ENCODE measurements around the gene CNIH2.
A peak's percentile ranks its signal among the peaks of the same experiment; 100 is the strongest.

The CNIH2 gene

GRCh38 chr11:66280428-66280827 is 2.5 kb downstream of the CNIH2 start:
- TF ChIP-seq CTCF (IDR thresholded peaks at IDR 0.05), result no peak

GRCh38 chr11:66281001-66281400 is 3.0 kb downstream of the CNIH2 start:
- TF ChIP-seq CTCF (IDR thresholded peaks at IDR 0.05), result no peak

GRCh38 chr11:66281776-66282467 is 3.9 kb downstream of the CNIH2 start:
- no peak for TF ChIP-seq CTCF (IDR thresholded peaks at IDR 0.05)

- TF ChIP-seq CTCF (IDR thresholded peaks at IDR 0.05), result peak; percentile 97
Measured at GRCh38 chr11:66282468-66283455, 4.8 kb downstream of the CNIH2 start.

- TF ChIP-seq CTCF (IDR thresholded peaks at IDR 0.05), result no peak
Measured at GRCh38 chr11:66283461-66284105, 5.6 kb downstream of the CNIH2 start.

- TF ChIP-seq CTCF (IDR thresholded peaks at IDR 0.05), result no peak
Measured at GRCh38 chr11:66284526-66285078, 6.6 kb downstream of the CNIH2 start.

GRCh38 chr11:66285250-66285947 is 7.4 kb downstream of the CNIH2 start:
- no peak for TF ChIP-seq CTCF (IDR thresholded peaks at IDR 0.05)
